Kidney epithelial cell (primary cell): ENCODE results near the gene ABCC8. TPM values are rescaled to one million over a fixed set of nuclear protein-coding genes. Genes with fewer than 3 reads are reported as not detected.

Experiments
- DNase-seq: peaks from one replicate; pipeline ENCODE4 v3.0.0-alpha.2; 2010; ENCODE audit warnings: low read depth
- H3K27me3 ChIP-seq: 2 replicates; pipeline ENCODE4 v1.6.0; 2011; ENCODE audit warnings: low read length; ENCODE audit not compliant: control insufficient read depth, insufficient read depth
- H3K36me3 ChIP-seq: 2 replicates; pipeline ENCODE4 v1.5.1; 2011; ENCODE audit warnings: low read length; ENCODE audit not compliant: control insufficient read depth, insufficient read depth
- H3K4me3 ChIP-seq: 2 replicates; pipeline ENCODE4 v1.5.1; 2011; ENCODE audit warnings: low read depth, mild to moderate bottlenecking, control low read depth, low read length
- total RNA-seq: library from RNA; depleted of rRNA; stranded (reverse); fragments of >200 nt; gene quantifications from 2 replicates; pipeline ENCODE4 v1.2.3, GENCODE V29; 2015
- TF ChIP-seq, protein P1 (sequence below): IDR thresholded peaks from 2 replicates; pipeline ENCODE4 v1.5.1; 2011; ENCODE audit warnings: mild to moderate bottlenecking, moderate library complexity, low read length, control low read depth, inconsistent platforms; ENCODE audit not compliant: insufficient read depth, poor library complexity, severe bottlenecking

ABCC8 gene
- total RNA-seq, 1 donor from 2014 or later = not detected

DNA sequence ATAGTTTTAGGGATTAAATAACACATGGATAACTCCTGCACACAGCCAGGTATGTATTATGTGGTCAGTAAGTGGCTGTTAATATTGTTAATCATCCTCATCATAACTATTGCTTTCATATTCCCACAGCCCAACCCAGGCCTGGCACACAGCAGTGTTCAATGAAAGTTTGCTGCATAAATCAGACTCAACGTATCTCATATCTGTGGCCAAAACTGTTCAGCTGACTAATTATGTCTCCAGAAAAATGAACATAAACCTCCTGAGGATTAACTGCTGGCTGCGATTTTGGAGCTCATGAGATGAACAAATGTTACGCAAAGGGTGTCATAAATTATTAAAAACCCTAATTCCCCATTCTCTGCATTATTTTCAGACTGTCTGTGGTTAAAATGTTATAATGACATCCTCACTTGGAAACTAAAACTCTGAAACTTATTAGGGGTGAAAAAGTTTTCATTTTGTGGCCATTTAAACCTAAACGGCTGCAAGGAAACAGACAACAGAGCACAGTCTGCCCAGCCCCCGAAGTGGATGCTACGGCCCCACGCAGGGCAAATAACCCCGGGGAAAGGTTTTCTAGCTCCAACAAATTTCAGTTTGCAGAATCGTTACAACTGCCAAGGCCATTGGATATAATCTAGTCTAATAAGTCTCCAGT, 17.3 kb downstream of the ABCC8 start:
- DNase-seq = no peak
- Histone ChIP-seq H3K4me3 (no peak overlapping the region), H3K27me3 (no peaks in the 10 kb centered on the region), H3K36me3 (no peaks in the 10 kb centered on the region)
- TF ChIP-seq, protein P1, sequence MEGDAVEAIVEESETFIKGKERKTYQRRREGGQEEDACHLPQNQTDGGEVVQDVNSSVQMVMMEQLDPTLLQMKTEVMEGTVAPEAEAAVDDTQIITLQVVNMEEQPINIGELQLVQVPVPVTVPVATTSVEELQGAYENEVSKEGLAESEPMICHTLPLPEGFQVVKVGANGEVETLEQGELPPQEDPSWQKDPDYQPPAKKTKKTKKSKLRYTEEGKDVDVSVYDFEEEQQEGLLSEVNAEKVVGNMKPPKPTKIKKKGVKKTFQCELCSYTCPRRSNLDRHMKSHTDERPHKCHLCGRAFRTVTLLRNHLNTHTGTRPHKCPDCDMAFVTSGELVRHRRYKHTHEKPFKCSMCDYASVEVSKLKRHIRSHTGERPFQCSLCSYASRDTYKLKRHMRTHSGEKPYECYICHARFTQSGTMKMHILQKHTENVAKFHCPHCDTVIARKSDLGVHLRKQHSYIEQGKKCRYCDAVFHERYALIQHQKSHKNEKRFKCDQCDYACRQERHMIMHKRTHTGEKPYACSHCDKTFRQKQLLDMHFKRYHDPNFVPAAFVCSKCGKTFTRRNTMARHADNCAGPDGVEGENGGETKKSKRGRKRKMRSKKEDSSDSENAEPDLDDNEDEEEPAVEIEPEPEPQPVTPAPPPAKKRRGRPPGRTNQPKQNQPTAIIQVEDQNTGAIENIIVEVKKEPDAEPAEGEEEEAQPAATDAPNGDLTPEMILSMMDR = no peak

- DNase-seq = no peak
- no peak overlapping the region for H3K4me3 ChIP-seq
- TF ChIP-seq, protein P1 = no peak
- H3K36me3 ChIP-seq = no peaks in the 10 kb centered on the region
- no peaks in the 10 kb centered on the region for H3K27me3 ChIP-seq
These were observed 18.4 kb downstream of the ABCC8 start for GRCh38 chr11:17458268-17458667.

- no peak for DNase-seq
- TF ChIP-seq, protein P1 = no peak
- no peak overlapping the region for H3K4me3 ChIP-seq
- H3K36me3 ChIP-seq = no peaks in the 10 kb centered on the region
- H3K27me3 ChIP-seq = no peaks in the 10 kb centered on the region
These were observed 19.1 kb downstream of the ABCC8 start for GRCh38 chr11:17457396-17458173.

DNA sequence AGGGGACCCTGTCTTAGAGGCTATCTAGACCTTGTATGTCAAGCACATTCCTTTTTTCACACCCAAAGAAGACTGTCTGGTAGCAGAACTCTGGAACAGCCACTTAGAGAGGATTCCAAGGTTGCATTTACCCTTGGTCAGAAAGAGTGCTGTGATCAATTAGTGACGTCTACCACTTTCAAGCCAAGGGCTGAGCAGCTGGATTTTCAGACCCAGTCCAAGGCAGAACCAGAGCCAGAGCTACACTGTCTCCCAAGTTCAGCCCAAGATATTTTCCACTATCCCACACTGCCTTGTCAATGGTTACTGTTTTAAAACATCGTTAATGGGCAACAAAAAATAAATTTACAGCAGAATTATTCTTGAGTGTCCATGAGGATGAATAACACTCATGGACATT, 24.0 kb downstream of the ABCC8 start:
- Histone ChIP-seq H3K36me3 (no peaks in the 10 kb centered on the region), H3K4me3 (no peak overlapping the region), H3K27me3 (no peaks in the 10 kb centered on the region)
- DNase-seq = no peak
- TF ChIP-seq, protein P1 = no peak

DNA sequence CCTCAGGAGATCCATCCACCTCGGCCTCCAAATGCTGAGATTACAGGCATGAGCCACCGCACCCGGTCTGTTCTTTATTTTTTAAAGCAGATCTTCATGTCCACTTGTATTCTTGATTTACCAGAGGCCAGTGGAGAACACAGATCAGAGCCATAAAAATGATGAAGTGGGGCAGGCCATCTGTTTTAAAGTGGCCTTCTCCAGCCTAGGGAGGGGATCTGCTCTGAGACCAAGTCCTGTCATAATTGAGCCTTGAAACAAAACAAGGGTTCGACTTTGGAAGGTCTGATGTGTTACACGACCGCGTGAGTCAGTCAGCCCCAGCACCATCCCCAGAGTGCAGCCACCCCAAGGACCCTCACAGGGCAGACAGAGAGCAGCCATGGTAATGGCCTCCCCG, 27.5 kb downstream of the ABCC8 start:
- TF ChIP-seq, protein P1 = no peak
- Histone ChIP-seq H3K4me3 (no peak overlapping the region), H3K36me3 (no peaks in the 10 kb centered on the region), H3K27me3 (peaks cover 5% of the 10 kb centered on the region)
- DNase-seq = no peak
